Parathyroid adenoma (tissue), 2 donors: Measurements from ENCODE around the gene KCTD10.

Experiments
- H2AFZ ChIP-seq: fragments of 300-600 bp; sonication (generic); one replicate; pipeline ENCODE4 v1.7.0; 2017; ENCODE audit warnings: antibody characterized with exemption, mild to moderate bottlenecking
- H3K27ac ChIP-seq: fragments of 300-600 bp; sonication (generic); one replicate; pipeline ENCODE4 v1.7.0; 2017
- H3K27me3 ChIP-seq: fragments of 300-600 bp; sonication (generic); one replicate; pipeline ENCODE4 v1.7.0; 2017; ENCODE audit warnings: low read length; ENCODE audit not compliant: control insufficient read depth, insufficient read depth
- H3K36me3 ChIP-seq: fragments of 300-600 bp; sonication (generic); one replicate; pipeline ENCODE4 v1.7.0; 2017; ENCODE audit warnings: low read length; ENCODE audit not compliant: control insufficient read depth, insufficient read depth
- H3K4me1 ChIP-seq: fragments of 300-600 bp; sonication (generic); one replicate; pipeline ENCODE4 v1.7.0; 2017; ENCODE audit warnings: control low read depth
- H3K4me2 ChIP-seq: fragments of 300-600 bp; sonication (generic); one replicate; pipeline ENCODE4 v1.7.0; 2017; ENCODE audit warnings: low read length
- H3K4me3 ChIP-seq: fragments of 300-600 bp; sonication (generic); one replicate; pipeline ENCODE4 v1.7.0; 2017; ENCODE audit warnings: low read depth, low read length
- H3K79me2 ChIP-seq: fragments of 300-600 bp; sonication (generic); one replicate; pipeline ENCODE4 v1.7.0; 2017; ENCODE audit warnings: control low read depth
- H3K9ac ChIP-seq: fragments of 300-600 bp; sonication (generic); one replicate; pipeline ENCODE4 v1.7.0; 2017; ENCODE audit warnings: mild to moderate bottlenecking
- H3K9me3 ChIP-seq: fragments of 300-600 bp; sonication (generic); one replicate; pipeline ENCODE4 v1.7.0; 2017; ENCODE audit warnings: low read length; ENCODE audit not compliant: control insufficient read depth
- CTCF ChIP-seq: fragments of 300-600 bp; sonication (generic); IDR thresholded peaks from one replicate; pipeline ENCODE4 v1.7.0; 2017; ENCODE audit warnings: antibody characterized with exemption, mild to moderate bottlenecking
- donor health status: primary hyperparathyroidism.

The KCTD10 gene

GRCh38 chr12:109482894-109483293 is 5.8 kb upstream of the KCTD10 start:
- Histone ChIP-seq H3K27me3 (no peaks in the 10 kb centered on the region), H3K36me3 (no peaks in the 10 kb centered on the region)
- no peak for TF ChIP-seq CTCF

GRCh38 chr12:109482491-109482890 is 5.4 kb upstream of the KCTD10 start:
- no peak overlapping the region for H3K4me3 ChIP-seq
- H3K9ac ChIP-seq = no peak overlapping the region
- peaks cover 4% of the 10 kb centered on the region for H3K4me1 ChIP-seq
- TF ChIP-seq CTCF = no peak
- H3K27ac ChIP-seq = no peak overlapping the region
- H3K36me3 ChIP-seq = no peaks in the 10 kb centered on the region
- no peaks in the 10 kb centered on the region for H3K9me3 ChIP-seq
- no peak overlapping the region for H3K4me2 ChIP-seq
- no peak overlapping the region for H2AFZ ChIP-seq
- no peaks in the 10 kb centered on the region for H3K27me3 ChIP-seq
- peaks cover 14% of the 10 kb centered on the region for H3K79me2 ChIP-seq

More at GRCh38 chr12:109482894-109483293, 5.8 kb upstream of the KCTD10 start:
- Histone ChIP-seq H3K9me3 (no peaks in the 10 kb centered on the region), H3K4me2 (no peak overlapping the region), H3K4me1 (peaks cover 4% of the 10 kb centered on the region), H3K27ac (no peak overlapping the region), H3K9ac (no peak overlapping the region), H3K4me3 (no peak overlapping the region), H3K79me2 (peaks cover 10% of the 10 kb centered on the region), H2AFZ (no peak overlapping the region)

GRCh38 chr12:109481863-109482262 is 4.8 kb upstream of the KCTD10 start:
- H3K9me3 ChIP-seq = no peaks in the 10 kb centered on the region
- no peaks in the 10 kb centered on the region for H3K36me3 ChIP-seq
- no peak overlapping the region for H3K4me2 ChIP-seq
- no peak for TF ChIP-seq CTCF
- H3K27me3 ChIP-seq = no peaks in the 10 kb centered on the region
- peaks cover 4% of the 10 kb centered on the region for H3K4me1 ChIP-seq
- no peak overlapping the region for H3K27ac ChIP-seq
- H3K9ac ChIP-seq = no peak overlapping the region
- H3K79me2 ChIP-seq = peaks cover 20% of the 10 kb centered on the region
- H2AFZ ChIP-seq = no peak overlapping the region
- H3K4me3 ChIP-seq = no peak overlapping the region

DNA sequence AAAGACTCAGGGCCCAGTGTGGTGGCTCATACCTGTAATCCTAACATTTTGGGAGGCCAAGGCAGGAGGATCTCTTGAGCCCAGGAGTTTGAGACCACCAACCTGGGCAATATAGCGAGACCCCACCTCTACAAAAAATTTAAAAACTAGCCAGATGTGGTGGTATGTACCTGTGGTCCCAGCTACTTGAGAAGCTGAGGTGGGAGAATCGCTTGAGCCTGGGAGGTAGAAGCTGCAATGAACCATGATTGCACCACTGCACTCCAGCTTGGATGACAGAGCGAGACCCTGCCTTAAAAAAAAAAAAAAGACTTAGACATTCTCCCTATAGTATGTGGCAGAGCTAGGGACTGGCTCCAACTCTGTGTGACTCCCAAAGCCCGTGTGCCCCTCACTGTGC is 3.3 kb upstream of the KCTD10 start:
- no peak overlapping the region for H2AFZ ChIP-seq
- H3K4me3 ChIP-seq = no peak overlapping the region
- H3K27ac ChIP-seq = no peak overlapping the region
- peaks cover 32% of the 10 kb centered on the region for H3K79me2 ChIP-seq
- no peaks in the 10 kb centered on the region for H3K27me3 ChIP-seq
- no peaks in the 10 kb centered on the region for H3K36me3 ChIP-seq
- TF ChIP-seq CTCF = no peak
- no peak overlapping the region for H3K4me2 ChIP-seq
- no peak overlapping the region for H3K9ac ChIP-seq
- peaks cover 9% of the 10 kb centered on the region for H3K4me1 ChIP-seq
- no peaks in the 10 kb centered on the region for H3K9me3 ChIP-seq

DNA sequence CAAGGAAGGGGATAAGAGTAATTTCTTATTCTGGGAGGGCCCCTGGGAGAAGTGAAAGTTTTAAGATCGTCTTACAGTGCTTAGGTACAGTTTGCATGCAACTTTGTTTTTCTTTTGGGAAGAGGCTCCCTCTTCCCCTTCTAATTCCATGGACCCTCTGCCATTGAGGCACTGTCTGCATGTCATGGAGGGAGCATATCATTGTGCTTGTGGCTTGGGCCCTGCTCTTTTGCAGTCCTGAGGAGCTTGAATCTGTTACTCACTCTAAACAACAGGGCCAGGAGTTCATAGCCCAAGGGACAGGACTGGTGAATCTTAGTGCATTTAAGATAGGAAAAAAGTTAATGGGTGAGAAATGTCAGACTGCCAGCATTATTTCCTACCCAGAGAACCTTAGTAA is 2.7 kb upstream of the KCTD10 start:
- H3K4me1 ChIP-seq = peaks cover 9% of the 10 kb centered on the region
- no peak overlapping the region for H3K9ac ChIP-seq
- H3K27ac ChIP-seq = no peak overlapping the region
- no peaks in the 10 kb centered on the region for H3K9me3 ChIP-seq
- TF ChIP-seq CTCF = no peak
- no peak overlapping the region for H3K4me3 ChIP-seq
- H3K4me2 ChIP-seq = no peak overlapping the region
- peaks cover 34% of the 10 kb centered on the region for H3K79me2 ChIP-seq
- no peaks in the 10 kb centered on the region for H3K27me3 ChIP-seq
- no peaks in the 10 kb centered on the region for H3K36me3 ChIP-seq
- no peak overlapping the region for H2AFZ ChIP-seq
